K562 (cell line): ENCODE measurements around the gene COL15A1. TPM values are rescaled to one million over a fixed set of nuclear protein-coding genes. Genes with fewer than 3 reads are reported as not detected.

Source experiments
- ATAC-seq: fragments of 200-7000 bp; cut with Tn5 transposase; 3 replicates; pipeline ENCODE4 v1.9.1; 2020; ENCODE audit warnings: moderate library complexity
- BruUV-seq: library from RNA; stranded (reverse); fragments of 400-500 nt; replicated peaks from 2 replicates; lab custom pipeline; 2021; lab: Mats Ljungman, UMichigan
- CTCF ChIA-PET: fragments of 300-600 bp; formaldehyde crosslinking; extraction: SDS; loops from one replicate; lab custom pipeline; 2021; ENCODE audit warnings: low intra/inter-chr PET ratio; lab: Yijun Ruan, JAX
- POLR2A ChIA-PET: fragments of 300-600, 350-650 bp; sonication (Branson Sonifier 250); formaldehyde crosslinking; extraction: SDS; loops from one replicate; lab custom pipeline; 2021; ENCODE audit warnings: antibody characterized with exemption, inconsistent platforms; lab: Yijun Ruan, JAX
- DNase-seq, 4 experiments: peaks; one replicate each; pipeline versions ENCODE4 v3.0.0 to v3.0.0-alpha.2; 2011 to 2018; ENCODE audit warnings: low spot score in 3 of 4, mixed read lengths in 3 of 4; ENCODE audit errors: extremely low read depth in 1 of 4
- FAIRE-seq: peaks from 2 replicates; lab custom pipeline; 2011; peaks lifted over from hg19 to GRCh38; lab: Jason Lieb, UNC
- H2AFZ ChIP-seq: 2 replicates; pipeline ENCODE4 v1.6.0; 2011; ENCODE audit warnings: low read depth, low read length, control low read depth, inconsistent platforms
- H3K27ac ChIP-seq: fragments of 200-600 bp; 3 replicates; pipeline ENCODE4 v1.8.0; 2011; ENCODE audit warnings: low read depth, mild to moderate bottlenecking, control low read depth, inconsistent platforms, low read length, moderate library complexity, mixed read lengths; ENCODE audit errors: extremely low read depth
- H3K27me3 ChIP-seq, 2 experiments: fragments of 300-600 bp in 1 of 2; 2 replicates in 1 of 2; 3 replicates in 1 of 2; pipeline versions ENCODE4 v1.6.0 to v1.8.0; 2011; ENCODE audit warnings: inconsistent platforms in 2 of 2, low read length in 2 of 2, mild to moderate bottlenecking in 1 of 2, mixed read lengths in 1 of 2, moderate library complexity in 1 of 2; ENCODE audit not compliant: control insufficient read depth in 2 of 2, insufficient read depth in 2 of 2
- H3K36me3 ChIP-seq: fragments of 300-600 bp; 3 replicates; pipeline ENCODE4 v1.8.0; 2011; ENCODE audit warnings: mild to moderate bottlenecking, low read length, inconsistent platforms; ENCODE audit not compliant: control insufficient read depth, insufficient read depth
- H3K4me1 ChIP-seq, 2 experiments: fragments of 200-600 bp in 1 of 2; replicated peaks in 1 of 2; 2 replicates in 1 of 2; 3 replicates in 1 of 2; pipeline versions ENCODE4 v1.5.1 to v1.8.0; 2011; ENCODE audit warnings: inconsistent platforms in 2 of 2, low read length in 2 of 2, mild to moderate bottlenecking in 1 of 2, mixed read lengths in 1 of 2, moderate library complexity in 1 of 2; ENCODE audit not compliant: control insufficient read depth in 2 of 2, insufficient read depth in 2 of 2
- H3K4me2 ChIP-seq: 2 replicates; pipeline ENCODE4 v1.6.1; 2011; ENCODE audit warnings: low read length, control low read depth, inconsistent platforms, mixed read lengths; ENCODE audit not compliant: insufficient read depth
- H3K4me3 ChIP-seq: fragments of 200-600 bp; sonication (generic), shearing (Covaris generic); 2 replicates; pipeline ENCODE4 v1.5.1; 2016; ENCODE audit warnings: control low read depth, inconsistent platforms
- H3K79me2 ChIP-seq: fragments of 200-600 bp; 3 replicates; pipeline ENCODE4 v1.8.0; 2011; ENCODE audit warnings: low read length, inconsistent platforms; ENCODE audit not compliant: control insufficient read depth, insufficient read depth
- H3K9ac ChIP-seq, 2 experiments: 2 replicates each; pipeline versions ENCODE4 v1.6.0 to v1.6.1; 2011; ENCODE audit warnings: low read depth in 2 of 2, low read length in 2 of 2, control low read depth in 1 of 2, inconsistent platforms in 1 of 2, mild to moderate bottlenecking in 1 of 2, mixed read lengths in 1 of 2; ENCODE audit not compliant: insufficient read depth in 1 of 2
- H3K9me1 ChIP-seq: one replicate; pipeline ENCODE4 v1.6.0; 2011; ENCODE audit warnings: inconsistent platforms, mild to moderate bottlenecking, low read length, moderate library complexity; ENCODE audit not compliant: control insufficient read depth, insufficient read depth
- H3K9me3 ChIP-seq: replicated peaks from 2 replicates; pipeline ENCODE4 v1.5.1; 2011; ENCODE audit warnings: low read depth, low read length, inconsistent platforms; ENCODE audit not compliant: control insufficient read depth, insufficient read depth
- H4K20me1 ChIP-seq: replicated peaks from 2 replicates; pipeline ENCODE4 v1.6.1; 2011; ENCODE audit warnings: low read length, inconsistent platforms, mixed read lengths; ENCODE audit not compliant: control insufficient read depth, insufficient read depth
- KDM1A ChIP-seq, 2 experiments: fragments of 450-650 bp; IDR thresholded peaks; 2 replicates each; pipeline ENCODE4 v1.6.1; 2016; ENCODE audit warnings: mild to moderate bottlenecking in 2 of 2
- RCOR1 ChIP-seq, 2 experiments: IDR thresholded peaks; 2 replicates each; pipeline ENCODE4 v1.6.1; 2012; ENCODE audit warnings: low read depth in 2 of 2, low read length in 2 of 2, borderline replicate concordance in 1 of 2, improper control_type of control experiment in 1 of 2
- RREB1 ChIP-seq: fragments of 250-450 bp; sonication (Bioruptor Pico); IDR thresholded peaks from 2 replicates; pipeline ENCODE4 v1.4.0; 2020
- WGBS: fragments of 100-300 bp; shearing (Covaris generic); methylation state at CpG from one replicate; pipeline ENCODE4 v1.1.6; 2016; ENCODE audit warnings: low coverage, mixed read lengths; ENCODE audit not compliant: insufficient coverage; ENCODE audit errors: missing lambda C conversion rate; 5-methylcytosine and 5-hydroxymethylcytosine counted together
- in situ Hi-C: fragments of 300-500 bp; cut with MboI; formaldehyde crosslinking; loops from 4 replicates; pipeline ENCODE4 v1.15.0; 2018; ENCODE audit warnings: inconsistent platforms, mixed read lengths
- intact Hi-C: fragments of 100-400 bp; cut with micrococcal nuclease; formaldehyde crosslinking; loops from 2 replicates; pipeline ENCODE4 v1.14.2; 2022
- polyA plus RNA-seq, 8 experiments: library from polyadenylated mRNA; depleted of rRNA in 4 of 8; stranded (reverse) in 5 of 8; unstranded in 3 of 8; fragments of >200 nt; fragmentation: Nextera tagmentation in 2 of 8; fragmentation: Illumina TruSeq in 1 of 8; extraction: Ambion mirVana in 2 of 8; extraction: Trizol in 1 of 8; gene quantifications; 2 replicates each; pipeline versions ENCODE4 v1.2.1 to v1.2.3, GENCODE V29; 2011 to 2014; ENCODE audit warnings: inconsistent platforms in 1 of 8, missing spikeins in 1 of 8
- total RNA-seq, 7 experiments: library from RNA; depleted of rRNA in 6 of 7; stranded (reverse); fragments of >200 nt in 6 of 7; fragmentation: Illumina TruSeq in 2 of 7; extraction: Trizol in 2 of 7; gene quantifications; 2 replicates each; pipeline versions ENCODE4 v1.2.1 to v1.2.3, GENCODE V29; 2011 to 2021; ENCODE audit warnings: low replicate concordance in 1 of 7

COL15A1 gene
- total and polyA plus RNA-seq, 9 of the 15 experiments (the other 6 are each of a cell fraction or from before 2014, with no cell fraction given): 0.46 to 5.1 (median 2.6) TPM

- peaks cover 15% of the 10 kb centered on the region for H4K20me1 ChIP-seq
- in situ Hi-C loops (no loop called here), intact Hi-C loops (no loop called here)
- FAIRE-seq (no peak), DNase-seq (no peak)
- H3K27me3 ChIP-seq: no peaks in the 10 kb centered on the region
- ChIA-PET CTCF (no interaction called here), POLR2A (no interaction called here)
- H3K9me1 ChIP-seq: no peaks in the 10 kb centered on the region
- WGBS: 67% methylated on average over 7 of the region's 7 CpGs
- H3K4me1 ChIP-seq: peaks cover 2 to 34% of the 10 kb centered on the region in 2 experiments; a peak in 4 of 5 replicates
- no peak overlapping the region for H3K4me2 ChIP-seq
- H3K9me3 ChIP-seq: no peaks in the 10 kb centered on the region
- H3K79me2 ChIP-seq: peaks cover 100% of the 10 kb centered on the region
- no peak overlapping the region for H3K4me3 ChIP-seq
- no peak overlapping the region for H2AFZ ChIP-seq
- BruUV-seq: no TSS peak
- TF ChIP-seq RREB1 (CRISPR knock-in tag): no peak
- peak; percentile 22 to 31; a peak in 1 of 4 replicates for TF ChIP-seq KDM1A (IDR thresholded peaks at IDR 0.05)
- TF ChIP-seq RCOR1 (IDR thresholded peaks at IDR 0.05; ENCODE audit: borderline replicate concordance in 1 of 2, low read depth in 2 of 2, low read length in 2 of 2): peak in 1 of 2 experiments; percentile 41; a peak in 1 of 4 replicates
- TF ChIP-seq, all 486 proteins: peak for 2
- no peak for ATAC-seq
- H3K9ac ChIP-seq: no peak overlapping the region
- no peak overlapping the region for H3K27ac ChIP-seq
- H3K36me3 ChIP-seq: peaks cover 11% of the 10 kb centered on the region; the same call in 2 of the 3 replicates
Observed at GRCh38 chr9:99118782-99119466, 175.2 kb downstream of the COL15A1 start.
